Loucy (cell line): ENCODE measurements around the gene POT1.

Experiments used
- H2AFZ ChIP-seq: fragments of 200-600 bp; sonication (generic); 2 replicates; pipeline ENCODE4 v1.6.0; 2016; ENCODE audit warnings: antibody characterized with exemption, mild to moderate bottlenecking, low read length, moderate library complexity
- H3F3A ChIP-seq: fragments of 200-600 bp; 2 replicates; pipeline ENCODE4 v1.6.0; 2016; ENCODE audit warnings: antibody characterized with exemption, low read depth, mild to moderate bottlenecking
- H3K27me3 ChIP-seq: fragments of 200-600 bp; sonication (generic); 2 replicates; pipeline ENCODE4 v1.6.1; 2014; ENCODE audit warnings: low read length, mild to moderate bottlenecking; ENCODE audit not compliant: insufficient read depth, poor library complexity, severe bottlenecking
- H3K36me3 ChIP-seq: fragments of 200-600 bp; sonication (generic); 2 replicates; pipeline ENCODE4 v1.6.1; 2016; ENCODE audit warnings: low read length; ENCODE audit not compliant: insufficient read depth
- H3K4me1 ChIP-seq: fragments of 200-600 bp; sonication (generic); 2 replicates; pipeline ENCODE4 v1.5.1; 2014; ENCODE audit warnings: low read length, mild to moderate bottlenecking; ENCODE audit not compliant: insufficient read depth, poor library complexity, severe bottlenecking
- H3K4me2 ChIP-seq: fragments of 200-600 bp; sonication (generic); 2 replicates; pipeline ENCODE4 v1.6.0; 2014; ENCODE audit warnings: antibody characterized with exemption, low read length, low read depth, mild to moderate bottlenecking; ENCODE audit not compliant: poor library complexity, severe bottlenecking
- H3K4me3 ChIP-seq: fragments of 200-600 bp; sonication (generic); 2 replicates; pipeline ENCODE4 v1.5.1; 2014; ENCODE audit warnings: low read length, mild to moderate bottlenecking, mixed read lengths; ENCODE audit not compliant: poor library complexity, severe bottlenecking
- H3K79me2 ChIP-seq: fragments of 200-600 bp; sonication (generic); 2 replicates; pipeline ENCODE4 v1.6.1; 2014; ENCODE audit warnings: low read length; ENCODE audit not compliant: insufficient read depth
- H3K9ac ChIP-seq: fragments of 200-600 bp; sonication (generic); 2 replicates; pipeline ENCODE4 v1.6.0; 2014; ENCODE audit warnings: mild to moderate bottlenecking, low read depth, low read length, moderate library complexity; ENCODE audit not compliant: poor library complexity, severe bottlenecking
- H3K9me2 ChIP-seq: fragments of 200-600 bp; sonication (generic); replicated peaks from 2 replicates; pipeline ENCODE4 v1.6.1; 2016; ENCODE audit warnings: low read depth, low read length, mixed read lengths
- H3K9me3 ChIP-seq: fragments of 200-600 bp; sonication (generic); 2 replicates; pipeline ENCODE4 v1.6.1; 2014; ENCODE audit warnings: mild to moderate bottlenecking, antibody characterized with exemption, low read length, low read depth; ENCODE audit not compliant: insufficient read depth
- H4K20me1 ChIP-seq: fragments of 200-600 bp; sonication (generic); 2 replicates; pipeline ENCODE4 v1.6.0; 2014; ENCODE audit warnings: antibody characterized with exemption, low read length, mild to moderate bottlenecking; ENCODE audit not compliant: insufficient read depth, poor library complexity, severe bottlenecking
- EZH2phosphoT487 ChIP-seq: fragments of 200-600 bp; IDR thresholded peaks from 2 replicates; pipeline ENCODE4 v1.6.1; 2018; ENCODE audit warnings: antibody characterized with exemption, mild to moderate bottlenecking, moderate library complexity, borderline replicate concordance
- TF ChIP-seq, protein P1 (sequence below): fragments of 200-600 bp; sonication (generic); conservative IDR thresholded peaks from 2 replicates; pipeline ENCODE4 v1.5.1; 2014; ENCODE audit warnings: mild to moderate bottlenecking, antibody characterized with exemption, low read length

The POT1 gene

DNA sequence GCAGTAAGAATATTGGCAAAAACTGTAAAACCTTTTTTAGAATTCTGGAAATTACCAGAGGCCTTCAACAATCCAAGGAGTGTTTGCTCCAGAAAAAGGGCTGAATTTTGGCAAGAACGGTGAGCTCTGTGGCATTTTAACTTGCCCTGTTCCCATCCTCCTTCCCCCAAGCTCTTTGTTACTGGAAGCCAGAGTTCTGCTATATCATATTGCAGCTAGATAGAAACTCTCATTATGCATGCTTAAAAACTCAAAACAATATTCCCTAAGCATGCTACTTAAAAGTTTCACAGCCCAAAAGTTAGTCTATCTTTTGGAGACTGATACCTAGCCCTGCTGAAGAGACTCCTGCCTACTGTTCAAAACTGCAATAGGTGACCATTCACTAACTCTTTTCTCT lies 93.5 kb downstream of the POT1 start:
- Histone ChIP-seq H2AFZ (no peak overlapping the region), H3K36me3 (no peaks in the 10 kb centered on the region), H3K9me3 (no peaks in the 10 kb centered on the region), H3K9me2 (no peaks in the 10 kb centered on the region), H3K4me2 (no peak overlapping the region), H3K79me2 (no peaks in the 10 kb centered on the region), H3K4me1 (no peaks in the 10 kb centered on the region), H3K4me3 (no peak overlapping the region), H3F3A (no peaks in the 10 kb centered on the region), H4K20me1 (no peaks in the 10 kb centered on the region), H3K27me3 (no peaks in the 10 kb centered on the region), H3K9ac (no peak overlapping the region)
- TF ChIP-seq, protein P1, sequence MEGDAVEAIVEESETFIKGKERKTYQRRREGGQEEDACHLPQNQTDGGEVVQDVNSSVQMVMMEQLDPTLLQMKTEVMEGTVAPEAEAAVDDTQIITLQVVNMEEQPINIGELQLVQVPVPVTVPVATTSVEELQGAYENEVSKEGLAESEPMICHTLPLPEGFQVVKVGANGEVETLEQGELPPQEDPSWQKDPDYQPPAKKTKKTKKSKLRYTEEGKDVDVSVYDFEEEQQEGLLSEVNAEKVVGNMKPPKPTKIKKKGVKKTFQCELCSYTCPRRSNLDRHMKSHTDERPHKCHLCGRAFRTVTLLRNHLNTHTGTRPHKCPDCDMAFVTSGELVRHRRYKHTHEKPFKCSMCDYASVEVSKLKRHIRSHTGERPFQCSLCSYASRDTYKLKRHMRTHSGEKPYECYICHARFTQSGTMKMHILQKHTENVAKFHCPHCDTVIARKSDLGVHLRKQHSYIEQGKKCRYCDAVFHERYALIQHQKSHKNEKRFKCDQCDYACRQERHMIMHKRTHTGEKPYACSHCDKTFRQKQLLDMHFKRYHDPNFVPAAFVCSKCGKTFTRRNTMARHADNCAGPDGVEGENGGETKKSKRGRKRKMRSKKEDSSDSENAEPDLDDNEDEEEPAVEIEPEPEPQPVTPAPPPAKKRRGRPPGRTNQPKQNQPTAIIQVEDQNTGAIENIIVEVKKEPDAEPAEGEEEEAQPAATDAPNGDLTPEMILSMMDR, result no peak
- no peak for TF ChIP-seq EZH2phosphoT487

DNA sequence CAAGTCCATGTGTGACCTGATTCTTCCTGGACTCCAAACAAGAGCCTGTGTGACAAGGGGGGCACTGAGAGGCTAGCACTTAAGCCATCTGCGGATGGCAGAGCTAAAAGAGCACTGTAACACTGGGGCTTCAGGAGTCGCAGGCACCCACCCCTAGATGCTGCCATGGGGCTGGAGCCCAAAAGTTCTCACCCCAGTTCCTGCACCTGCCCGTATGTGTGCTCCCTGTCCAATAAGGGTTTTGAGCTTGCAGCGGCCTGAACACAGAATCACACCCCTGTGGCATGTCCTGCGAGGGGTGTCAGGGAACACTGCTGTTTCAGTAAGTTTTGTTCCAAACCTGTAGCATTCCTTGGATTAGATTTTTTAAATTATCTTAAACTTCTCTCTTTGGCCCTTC lies 110.8 kb downstream of the POT1 start:
- Histone ChIP-seq H3K4me2 (no peak overlapping the region), H3K4me3 (no peak overlapping the region), H3K9me3 (no peaks in the 10 kb centered on the region), H3F3A (no peaks in the 10 kb centered on the region), H3K9ac (no peak overlapping the region), H3K27me3 (no peaks in the 10 kb centered on the region), H3K79me2 (no peaks in the 10 kb centered on the region), H3K4me1 (no peaks in the 10 kb centered on the region), H2AFZ (no peak overlapping the region), H4K20me1 (no peaks in the 10 kb centered on the region), H3K9me2 (no peaks in the 10 kb centered on the region), H3K36me3 (peaks cover 7% of the 10 kb centered on the region; the same call in 1 of the 2 replicates)
- TF ChIP-seq, protein P1, result no peak
- no peak for TF ChIP-seq EZH2phosphoT487

DNA sequence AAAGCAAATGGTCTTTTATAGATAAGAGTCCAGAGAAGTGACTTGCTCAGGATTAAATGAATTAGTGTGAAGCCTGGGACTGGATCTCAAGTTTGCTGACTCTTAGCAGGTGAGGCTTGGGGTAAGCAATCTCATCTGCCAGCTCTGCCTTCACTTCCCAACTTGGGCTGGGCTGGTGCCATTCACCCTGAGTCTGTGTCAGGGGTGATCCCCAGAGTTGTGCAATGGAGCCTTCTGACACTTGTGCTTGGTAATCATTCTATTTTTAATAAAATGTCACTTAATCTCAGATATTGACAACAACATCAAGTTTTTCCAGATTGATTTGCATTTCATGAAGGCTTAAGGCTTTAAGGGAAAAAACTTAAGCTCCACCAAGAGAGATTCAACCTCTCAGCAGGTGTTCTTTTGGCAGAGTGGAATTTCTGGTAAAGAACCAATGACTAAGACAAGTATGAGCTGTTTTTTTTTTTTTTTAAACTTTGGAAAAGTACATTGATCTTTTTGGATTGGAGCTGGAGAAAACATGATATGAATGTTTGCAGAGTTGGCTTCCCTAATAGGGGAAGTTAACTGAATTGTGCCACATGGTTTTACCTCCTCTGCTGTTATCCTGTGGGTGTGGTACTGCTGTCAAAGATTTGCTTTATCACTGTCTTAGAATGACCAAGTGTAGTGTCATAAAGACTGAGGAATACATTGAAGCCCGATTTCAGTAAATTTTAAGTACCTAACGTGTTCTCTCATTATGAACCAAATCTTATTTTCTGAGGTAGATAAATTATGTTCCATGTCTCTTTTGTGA lies 115.4 kb downstream of the POT1 start:
- Histone ChIP-seq H3K9me2 (no peaks in the 10 kb centered on the region), H3K4me3 (no peak overlapping the region), H3K79me2 (no peaks in the 10 kb centered on the region), H3K36me3 (no peaks in the 10 kb centered on the region), H3K9me3 (no peaks in the 10 kb centered on the region), H3K9ac (no peak overlapping the region), H3K27me3 (no peaks in the 10 kb centered on the region), H4K20me1 (no peaks in the 10 kb centered on the region), H3F3A (no peaks in the 10 kb centered on the region), H2AFZ (no peak overlapping the region), H3K4me1 (no peaks in the 10 kb centered on the region), H3K4me2 (no peak overlapping the region)
- TF ChIP-seq, protein P1, result no peak
- no peak for TF ChIP-seq EZH2phosphoT487
